ENCODE data around the gene C6orf15. TPM values are rescaled to one million over a fixed set of nuclear protein-coding genes. Genes with fewer than 3 reads are reported as not detected.

The C6orf15 gene
- total RNA-seq, 1 donor from 2014 or later: not detected

DNA sequence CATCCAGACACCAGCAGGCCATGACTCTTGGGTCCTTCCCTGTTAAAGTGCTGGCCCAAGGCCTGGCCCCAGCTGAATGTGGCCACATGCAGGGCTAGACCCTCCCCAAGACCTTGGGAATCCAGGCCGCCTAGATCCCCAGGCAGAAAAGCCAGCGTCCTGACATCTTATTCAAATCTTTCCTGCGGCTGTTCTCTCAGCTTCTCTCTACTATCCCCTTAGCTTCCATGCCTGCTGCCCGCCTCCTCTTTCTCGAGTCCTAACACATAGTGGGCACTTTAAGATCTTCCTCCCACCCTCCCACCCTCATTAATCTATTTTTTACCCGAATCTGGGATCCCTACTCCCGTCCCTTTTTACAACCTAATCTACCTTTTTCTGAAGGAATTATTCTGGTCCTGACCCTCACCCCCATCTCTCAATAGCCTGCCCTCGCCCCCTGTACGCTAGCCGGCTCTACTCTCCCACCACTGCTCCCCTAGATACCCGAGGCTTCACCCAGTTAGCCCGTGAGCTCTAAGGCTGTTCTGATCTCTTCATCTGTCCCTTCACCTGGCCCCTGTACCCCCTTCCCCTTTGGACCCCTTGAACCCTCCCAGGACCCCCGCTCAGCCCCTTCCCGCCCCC, 45.3 kb upstream of the C6orf15 start, which contains the start of gene CCHCR1:
Gene CCHCR1, minus strand, starts transcription at position 290 of the 627 bp plus-strand sequence. Its CDS starts 202 bp downstream, at position 88.
- Mint-ChIP-seq H3K36me3 (ENCODE audit: unreplicated experiment) (no peaks in the 10 kb centered on the region), H3K27ac (ENCODE audit: unreplicated experiment) (peak within 1 kb of the TSS; percentile 48), H3K4me3 (ENCODE audit: unreplicated experiment) (peak within 1 kb of the TSS; percentile 93), H3K27me3 (ENCODE audit: unreplicated experiment) (no peaks in the 10 kb centered on the region), H3K4me1 (ENCODE audit: low read depth, unreplicated experiment) (peaks cover 3% of the 10 kb centered on the region), H3K9me3 (ENCODE audit: unreplicated experiment) (peaks cover 2% of the 10 kb centered on the region)
- DNase-seq: no peak
- TF ChIP-seq CTCF (IDR thresholded peaks at IDR 0.05; ENCODE audit: partially characterized antibody, unreplicated experiment): no peak

DNA sequence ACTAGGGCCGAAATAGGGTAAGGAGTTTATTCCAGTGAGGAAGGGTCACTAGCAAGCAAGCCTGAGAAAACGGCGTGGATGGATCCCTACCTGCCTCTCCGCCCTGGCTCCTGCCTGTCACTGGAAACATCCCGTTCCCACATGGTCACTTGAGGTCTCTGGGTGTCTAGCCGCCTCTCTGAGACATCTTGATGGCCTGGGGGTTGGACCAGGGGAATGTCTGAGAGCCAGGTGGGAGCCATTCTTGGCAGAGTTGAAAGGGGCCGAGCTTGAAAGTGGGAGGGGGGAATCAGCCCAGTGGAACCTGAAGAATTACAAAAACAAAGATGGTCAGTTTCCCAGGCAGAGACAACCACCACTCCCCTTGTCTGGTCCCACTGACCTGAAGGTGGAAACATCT, 44.3 kb upstream of the C6orf15 start:
- Mint-ChIP-seq H3K36me3 (ENCODE audit: unreplicated experiment) (no peaks in the 10 kb centered on the region), H3K4me3 (ENCODE audit: unreplicated experiment) (no peak overlapping the region)

GRCh38 chr6:31154436-31154835, 42.1 kb upstream of the C6orf15 start:
- Mint-ChIP-seq H3K4me3 (ENCODE audit: unreplicated experiment) (no peak overlapping the region), H3K27ac (ENCODE audit: unreplicated experiment) (no peak overlapping the region), H3K4me1 (ENCODE audit: low read depth, unreplicated experiment) (peaks cover 3% of the 10 kb centered on the region), H3K36me3 (ENCODE audit: unreplicated experiment) (no peaks in the 10 kb centered on the region), H3K9me3 (ENCODE audit: unreplicated experiment) (peaks cover 10% of the 10 kb centered on the region), H3K27me3 (ENCODE audit: unreplicated experiment) (peaks cover 3% of the 10 kb centered on the region)
- TF ChIP-seq CTCF (IDR thresholded peaks at IDR 0.05; ENCODE audit: partially characterized antibody, unreplicated experiment): no peak
- DNase-seq: no peak

More for the DNA sequence above, 44.3 kb upstream of the C6orf15 start:
- TF ChIP-seq CTCF (IDR thresholded peaks at IDR 0.05; ENCODE audit: partially characterized antibody, unreplicated experiment): no peak
- DNase-seq: no peak
- Mint-ChIP-seq H3K27ac (ENCODE audit: unreplicated experiment) (no peak overlapping the region), H3K27me3 (ENCODE audit: unreplicated experiment) (no peaks in the 10 kb centered on the region), H3K4me1 (ENCODE audit: low read depth, unreplicated experiment) (peaks cover 3% of the 10 kb centered on the region), H3K9me3 (ENCODE audit: unreplicated experiment) (peaks cover 3% of the 10 kb centered on the region)

DNA sequence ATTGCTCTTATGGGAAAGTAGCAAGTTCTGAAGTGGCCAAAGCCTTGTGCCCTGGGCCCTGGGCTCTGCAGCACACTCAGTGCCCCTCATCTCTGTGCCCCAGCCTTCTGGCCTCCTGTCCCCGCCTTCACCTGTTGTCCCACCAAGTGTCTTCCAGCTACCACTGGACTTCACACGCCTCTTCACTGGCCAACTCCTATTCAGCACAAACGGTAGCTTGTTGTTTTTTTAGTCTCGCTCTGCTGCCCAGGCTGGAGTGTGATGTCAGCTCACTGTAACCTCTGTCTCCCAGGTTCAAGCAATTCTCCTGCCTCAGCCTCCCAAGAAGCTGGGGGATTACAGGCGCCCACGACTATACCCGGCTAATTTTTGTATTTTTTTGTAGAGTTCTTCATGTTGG, 40.4 kb upstream of the C6orf15 start:
- no peak overlapping the region for H3K27ac Mint-ChIP-seq (ENCODE audit: unreplicated experiment)
- peaks cover 7% of the 10 kb centered on the region for H3K9me3 Mint-ChIP-seq (ENCODE audit: unreplicated experiment)
- TF ChIP-seq CTCF (IDR thresholded peaks at IDR 0.05; ENCODE audit: partially characterized antibody, unreplicated experiment): no peak
- no peak for DNase-seq
- H3K4me1 Mint-ChIP-seq (ENCODE audit: low read depth, unreplicated experiment): no peaks in the 10 kb centered on the region
- peaks cover 3% of the 10 kb centered on the region for H3K27me3 Mint-ChIP-seq (ENCODE audit: unreplicated experiment)
- H3K36me3 Mint-ChIP-seq (ENCODE audit: unreplicated experiment): no peaks in the 10 kb centered on the region
- H3K4me3 Mint-ChIP-seq (ENCODE audit: unreplicated experiment): no peak overlapping the region

DNA sequence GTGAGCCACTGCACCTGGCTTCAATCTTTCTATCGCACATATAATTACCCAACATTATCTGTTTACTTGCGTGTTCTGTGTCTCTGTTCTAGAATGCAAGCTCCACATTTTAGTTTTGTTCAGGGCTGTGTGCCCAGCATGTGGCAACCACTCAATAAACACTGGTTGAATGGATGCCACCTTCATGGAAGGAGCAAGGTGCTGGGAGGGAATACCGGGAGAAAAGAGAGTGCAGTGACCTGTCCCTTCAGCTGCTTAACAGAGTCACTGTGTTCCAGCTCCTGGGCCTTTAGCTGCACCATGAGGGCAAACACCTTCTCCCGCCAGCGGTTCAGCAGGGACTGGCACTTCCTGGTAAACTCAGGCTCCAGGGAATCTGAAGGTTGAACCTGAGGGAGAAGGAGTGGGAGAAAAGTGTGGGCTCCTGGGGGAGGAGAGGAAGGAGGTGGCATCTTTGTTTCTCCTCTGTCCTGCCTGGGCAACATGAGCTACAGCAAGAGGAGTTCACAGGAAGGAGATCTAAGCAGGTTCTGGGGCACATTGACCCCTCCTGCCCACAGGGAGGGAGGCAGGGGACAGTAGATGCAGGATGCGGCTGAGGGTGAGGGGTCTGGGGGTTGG, 37.6 kb upstream of the C6orf15 start:
- Mint-ChIP-seq H3K4me3 (ENCODE audit: unreplicated experiment) (no peak overlapping the region), H3K36me3 (ENCODE audit: unreplicated experiment) (no peaks in the 10 kb centered on the region), H3K27ac (ENCODE audit: unreplicated experiment) (no peak overlapping the region), H3K9me3 (ENCODE audit: unreplicated experiment) (peaks cover 7% of the 10 kb centered on the region), H3K4me1 (ENCODE audit: low read depth, unreplicated experiment) (peaks cover 10% of the 10 kb centered on the region), H3K27me3 (ENCODE audit: unreplicated experiment) (peaks cover 5% of the 10 kb centered on the region)
- no peak for DNase-seq
- TF ChIP-seq CTCF (IDR thresholded peaks at IDR 0.05; ENCODE audit: partially characterized antibody, unreplicated experiment): no peak
